Neuronal stem cell (in vitro differentiated cells): Measurements from ENCODE around the gene GTSE1.

Experiments
- DNase-seq: peaks from one replicate; pipeline ENCODE4 v3.0.0-alpha.2; 2013; ENCODE audit warnings: low spot score
- H2AFZ ChIP-seq: one replicate; pipeline ENCODE4 v1.6.1; 2013; ENCODE audit warnings: mild to moderate bottlenecking, low read length, inconsistent platforms
- H2AK5ac ChIP-seq: 2 replicates; pipeline ENCODE4 v1.6.1; 2013; ENCODE audit warnings: low read depth, mild to moderate bottlenecking, inconsistent platforms, low read length, moderate library complexity, mixed read lengths
- H2BK120ac ChIP-seq: 2 replicates; pipeline ENCODE4 v1.6.1; 2013; ENCODE audit warnings: low read depth, mild to moderate bottlenecking, inconsistent platforms, low read length, moderate library complexity, mixed read lengths
- H2BK12ac ChIP-seq: one replicate; pipeline ENCODE4 v1.6.1; 2013; ENCODE audit warnings: low read length, inconsistent platforms
- H2BK15ac ChIP-seq: 2 replicates; pipeline ENCODE4 v1.6.1; 2013; ENCODE audit warnings: mild to moderate bottlenecking, low read length, inconsistent platforms, mixed read lengths
- H2BK5ac ChIP-seq: one replicate; pipeline ENCODE4 v1.6.1; 2013; ENCODE audit warnings: inconsistent platforms, mild to moderate bottlenecking, low read length, moderate library complexity
- H3K14ac ChIP-seq: one replicate; pipeline ENCODE4 v1.6.1; 2013; ENCODE audit warnings: low read length, inconsistent platforms
- H3K18ac ChIP-seq: 2 replicates; pipeline ENCODE4 v1.6.1; 2013; ENCODE audit warnings: low read length, inconsistent platforms
- H3K23ac ChIP-seq: 2 replicates; pipeline ENCODE4 v1.6.1; 2013; ENCODE audit warnings: low read depth, mild to moderate bottlenecking, mixed read lengths, low read length, inconsistent platforms; ENCODE audit not compliant: poor library complexity
- H3K27ac ChIP-seq: replicated peaks from 3 replicates; pipeline ENCODE4 v1.5.1; 2013; ENCODE audit warnings: low read length, inconsistent platforms
- H3K27me3 ChIP-seq, 3 experiments: 2 replicates each; pipeline ENCODE4 v1.6.1; 2013; ENCODE audit warnings: low read length in 3 of 3, mild to moderate bottlenecking in 2 of 3, inconsistent platforms in 1 of 3, low read depth in 1 of 3, mixed read lengths in 1 of 3, moderate library complexity in 1 of 3; ENCODE audit not compliant: control insufficient read depth in 3 of 3, insufficient read depth in 3 of 3
- H3K36me3 ChIP-seq, 2 donors: replicated peaks in 1 of 2; 2 replicates each; pipeline ENCODE4 v1.6.1; 2013; ENCODE audit warnings: low read length in 2 of 2; ENCODE audit not compliant: control insufficient read depth in 2 of 2, insufficient read depth in 2 of 2
- H3K4ac ChIP-seq: 2 replicates; pipeline ENCODE4 v1.6.1; 2013; ENCODE audit warnings: inconsistent platforms, mild to moderate bottlenecking, low read length, moderate library complexity
- H3K4me1 ChIP-seq, 2 donors: 1 replicate in 1 of 2; 2 replicates in 1 of 2; pipeline ENCODE4 v1.6.1; 2013; ENCODE audit warnings: low read length in 2 of 2, low read depth in 1 of 2; ENCODE audit not compliant: control insufficient read depth in 2 of 2, insufficient read depth in 1 of 2
- H3K4me2 ChIP-seq: one replicate; pipeline ENCODE4 v1.6.1; 2013; ENCODE audit warnings: mild to moderate bottlenecking, low read length, inconsistent platforms; ENCODE audit not compliant: insufficient read depth, poor library complexity, severe bottlenecking
- H3K4me3 ChIP-seq, 2 donors: 2 replicates each; pipeline ENCODE4 v1.5.1; 2013; ENCODE audit warnings: low read length in 2 of 2, mild to moderate bottlenecking in 2 of 2, inconsistent platforms in 1 of 2, moderate library complexity in 1 of 2
- H3K79me1 ChIP-seq: one replicate; pipeline ENCODE4 v1.6.1; 2013; ENCODE audit warnings: low read depth, mild to moderate bottlenecking, inconsistent platforms, low read length, moderate library complexity
- H3K9ac ChIP-seq: one replicate; pipeline ENCODE4 v1.6.1; 2013; ENCODE audit warnings: mild to moderate bottlenecking, low read depth, low read length, inconsistent platforms; ENCODE audit not compliant: poor library complexity
- H3K9me3 ChIP-seq, 2 donors: replicated peaks in 1 of 2; 2 replicates each; pipeline versions ENCODE3 to v1.6.1; 2013; ENCODE audit warnings: low read length in 2 of 2, mild to moderate bottlenecking in 2 of 2, inconsistent platforms in 1 of 2, low read depth in 1 of 2, mixed read lengths in 1 of 2, moderate library complexity in 1 of 2; ENCODE audit not compliant: control insufficient read depth in 2 of 2, insufficient read depth in 1 of 2
- H4K8ac ChIP-seq: one replicate; pipeline ENCODE4 v1.6.1; 2013; ENCODE audit warnings: low read depth, mild to moderate bottlenecking, inconsistent platforms, low read length, moderate library complexity
- H4K91ac ChIP-seq: one replicate; pipeline ENCODE4 v1.6.1; 2013; ENCODE audit warnings: low read length, low read depth, mild to moderate bottlenecking, inconsistent platforms; ENCODE audit not compliant: poor library complexity
- WGBS, 2 donors: extraction: QIAGEN DNeasy Blood & Tissue Kit; methylation state at CpG; one replicate each; pipeline ENCODE4 v1.1.7; 2013; ENCODE audit warnings: missing lambda C conversion rate in 2 of 2, mixed read lengths in 1 of 2; ENCODE audit not compliant: insufficient read length in 2 of 2, insufficient replicate concordance in 1 of 2; ENCODE audit errors: extremely low coverage in 2 of 2; 5-methylcytosine and 5-hydroxymethylcytosine counted together

GTSE1 gene

GRCh38 chr22:46377525-46378425 is 81.1 kb downstream of the GTSE1 start:
- H3K36me3 ChIP-seq: peaks cover 2 to 49% of the 10 kb centered on the region in 2 donors
- H2AK5ac ChIP-seq: peak overlapping the region; percentile 48
- H3K9me3 ChIP-seq: peaks cover 11 to 15% of the 10 kb centered on the region in 2 donors
- H3K9ac ChIP-seq: no peak overlapping the region
- peaks cover 0 to 21% (median 0%) of the 10 kb centered on the region in 3 experiments for H3K27me3 ChIP-seq
- peak; percentile 88 for DNase-seq
- peak overlapping the region; percentile 51 for H3K4me2 ChIP-seq
- peak overlapping the region in 1 of 2 donors; percentile 2 for H3K4me3 ChIP-seq
- no peak overlapping the region for H3K27ac ChIP-seq
- H3K23ac ChIP-seq: no peak overlapping the region
- H2BK12ac ChIP-seq: no peak overlapping the region
- no CpG with 5 or more reads among the region's 27 CpGs for WGBS, 2 donors
- peak overlapping the region; percentile 70 for H2AFZ ChIP-seq
- no peak overlapping the region for H2BK5ac ChIP-seq
- no peak overlapping the region for H3K14ac ChIP-seq
- H3K4me1 ChIP-seq: peaks cover 34 to 35% of the 10 kb centered on the region in 2 donors
- no peak overlapping the region for H4K8ac ChIP-seq
- peaks cover 2% of the 10 kb centered on the region for H3K79me1 ChIP-seq
- H3K4ac ChIP-seq: no peak overlapping the region
- H3K18ac ChIP-seq: peak overlapping the region; percentile 82
- H2BK15ac ChIP-seq: peak overlapping the region; percentile 20
- no peak overlapping the region for H4K91ac ChIP-seq
- no peak overlapping the region for H2BK120ac ChIP-seq

- DNase-seq: no peak
- no peak overlapping the region for H4K91ac ChIP-seq
- H4K8ac ChIP-seq: no peak overlapping the region
- peak overlapping the region; percentile 27 for H3K4ac ChIP-seq
- H3K79me1 ChIP-seq: peaks cover 2% of the 10 kb centered on the region
- no peak overlapping the region for H2BK5ac ChIP-seq
- peak overlapping the region; percentile 57 for H2AK5ac ChIP-seq
- peak overlapping the region; percentile 95 for H3K18ac ChIP-seq
- H3K14ac ChIP-seq: peak overlapping the region; percentile 11
- peaks cover 11 to 15% of the 10 kb centered on the region in 2 donors for H3K9me3 ChIP-seq
- H3K9ac ChIP-seq: no peak overlapping the region
- WGBS, 2 donors: no CpG with 5 or more reads among the region's 22 CpGs
- peak overlapping the region; percentile 22 for H2BK15ac ChIP-seq
- peak overlapping the region; percentile 44 for H2BK12ac ChIP-seq
- no peak overlapping the region for H3K27ac ChIP-seq
- H2BK120ac ChIP-seq: no peak overlapping the region
- H3K4me3 ChIP-seq: no peak overlapping the region
- peak overlapping the region; percentile 28 for H3K23ac ChIP-seq
- H3K36me3 ChIP-seq: peaks cover 2 to 45% of the 10 kb centered on the region in 2 donors
- peak overlapping the region; percentile 49 for H3K4me2 ChIP-seq
- peak overlapping the region; percentile 70 for H2AFZ ChIP-seq
- peaks cover 34% of the 10 kb centered on the region in 2 donors for H3K4me1 ChIP-seq
- peaks cover 0 to 21% (median 0%) of the 10 kb centered on the region in 3 experiments for H3K27me3 ChIP-seq
These were observed 81.9 kb downstream of the GTSE1 start for GRCh38 chr22:46378426-46379065.

- Histone ChIP-seq H3K9ac (peak overlapping the region; percentile 36), H3K4ac (no peak overlapping the region), H3K4me2 (no peak overlapping the region), H3K79me1 (peaks cover 2% of the 10 kb centered on the region), H3K18ac (peak overlapping the region; percentile 73), H2BK12ac (peak overlapping the region; percentile 26), H3K14ac (peak overlapping the region; percentile 9), H2BK120ac (no peak overlapping the region), H2AFZ (no peak overlapping the region), H4K8ac (no peak overlapping the region), H3K23ac (peak overlapping the region; percentile 6), H3K4me1 (peaks cover 34% of the 10 kb centered on the region in 2 donors), H3K4me3 (no peak overlapping the region), H2BK5ac (no peak overlapping the region), H2BK15ac (no peak overlapping the region), H3K36me3 (peaks cover 2 to 48% of the 10 kb centered on the region in 2 donors), H3K9me3 (peaks cover 11 to 15% of the 10 kb centered on the region in 2 donors), H3K27ac (no peak overlapping the region), H3K27me3 (peaks cover 0 to 21% (median 0%) of the 10 kb centered on the region in 3 experiments), H4K91ac (no peak overlapping the region), H2AK5ac (peak overlapping the region; percentile 57)
- no peak for DNase-seq
- no CpG with 5 or more reads among the region's 29 CpGs for WGBS, 2 donors
These were observed 82.6 kb downstream of the GTSE1 start for GRCh38 chr22:46379066-46379930.
